ENCODE data around the gene NPAS2.
A peak's percentile ranks its signal among the peaks of the same experiment; 100 is the strongest.

NPAS2 gene

GRCh38 chr2:101002562-101003277 is 182.8 kb downstream of the NPAS2 start:
- DNase-seq (ENCODE audit: low read depth): no peak
- TF ChIP-seq CTCF (conservative IDR thresholded peaks at IDR 0.05; ENCODE audit: low read length): no peak
- H3K4me3 ChIP-seq (ENCODE audit: low read length): peak overlapping the region; percentile 99

DNA sequence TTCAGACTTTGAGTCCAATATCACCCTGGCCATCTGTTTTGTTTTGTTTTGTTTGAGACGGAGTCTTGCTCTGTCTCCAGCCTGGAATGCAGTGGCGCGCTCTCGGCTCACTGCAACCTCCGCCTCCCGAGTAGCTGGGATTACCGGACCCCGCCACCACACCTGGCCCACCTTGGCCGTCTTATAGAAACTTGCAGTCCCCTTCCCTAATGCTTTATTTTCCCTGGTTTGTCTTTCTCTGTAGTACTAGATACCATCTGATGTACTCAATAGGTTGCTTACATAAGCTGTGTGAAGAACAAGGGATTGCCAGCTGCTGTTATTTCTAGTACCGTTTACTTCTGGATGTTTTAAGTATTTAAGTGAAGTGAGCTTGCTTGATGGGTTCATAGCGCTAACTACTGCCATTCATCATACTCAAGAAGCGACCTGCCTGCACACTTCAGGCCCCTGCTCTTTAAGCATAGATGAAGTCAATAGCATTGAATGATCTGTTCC is 183.4 kb downstream of the NPAS2 start:
- TF ChIP-seq CTCF (conservative IDR thresholded peaks at IDR 0.05; ENCODE audit: low read length): no peak
- no peak for DNase-seq (ENCODE audit: low read depth)
- peak overlapping the region; percentile 99 for H3K4me3 ChIP-seq (ENCODE audit: low read length)

DNA sequence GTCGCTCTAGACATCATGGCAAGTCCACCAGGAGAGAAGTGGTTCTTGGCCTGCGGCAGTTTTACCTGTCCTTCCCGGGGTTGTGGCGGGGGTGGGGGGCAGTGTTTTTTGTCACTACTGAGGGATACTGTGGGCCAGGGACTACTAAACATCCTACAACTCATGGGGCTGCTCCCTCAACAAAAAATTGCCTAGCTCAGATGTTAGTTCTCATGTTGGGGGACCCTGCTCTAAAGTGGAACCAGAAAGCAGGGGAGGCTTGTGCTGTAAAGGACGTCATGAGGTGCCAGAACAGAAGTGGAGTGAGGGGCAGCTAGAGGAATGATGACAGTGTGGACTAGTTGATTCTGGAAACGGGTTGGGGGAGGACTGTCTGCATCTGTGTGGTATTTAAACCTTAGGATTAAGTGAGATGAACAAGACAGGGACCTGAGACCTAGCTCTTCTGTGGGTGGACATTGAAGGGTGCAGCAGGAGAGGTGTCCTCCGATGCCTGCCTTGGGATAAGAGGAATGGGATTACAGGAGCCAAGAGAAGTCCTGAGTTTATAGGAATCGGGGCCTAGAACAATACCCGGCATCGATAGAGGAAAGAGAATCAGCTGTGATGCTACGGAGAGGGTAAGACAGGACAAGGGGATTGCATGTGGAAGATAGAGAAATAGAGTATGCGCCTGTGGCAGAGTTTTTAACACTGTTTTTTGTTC is 184.8 kb downstream of the NPAS2 start:
- TF ChIP-seq CTCF (conservative IDR thresholded peaks at IDR 0.05; ENCODE audit: low read length): no peak
- DNase-seq (ENCODE audit: low read depth): no peak
- no peak overlapping the region; the same call in 1 of the 2 replicates for H3K4me3 ChIP-seq (ENCODE audit: low read length)

DNA sequence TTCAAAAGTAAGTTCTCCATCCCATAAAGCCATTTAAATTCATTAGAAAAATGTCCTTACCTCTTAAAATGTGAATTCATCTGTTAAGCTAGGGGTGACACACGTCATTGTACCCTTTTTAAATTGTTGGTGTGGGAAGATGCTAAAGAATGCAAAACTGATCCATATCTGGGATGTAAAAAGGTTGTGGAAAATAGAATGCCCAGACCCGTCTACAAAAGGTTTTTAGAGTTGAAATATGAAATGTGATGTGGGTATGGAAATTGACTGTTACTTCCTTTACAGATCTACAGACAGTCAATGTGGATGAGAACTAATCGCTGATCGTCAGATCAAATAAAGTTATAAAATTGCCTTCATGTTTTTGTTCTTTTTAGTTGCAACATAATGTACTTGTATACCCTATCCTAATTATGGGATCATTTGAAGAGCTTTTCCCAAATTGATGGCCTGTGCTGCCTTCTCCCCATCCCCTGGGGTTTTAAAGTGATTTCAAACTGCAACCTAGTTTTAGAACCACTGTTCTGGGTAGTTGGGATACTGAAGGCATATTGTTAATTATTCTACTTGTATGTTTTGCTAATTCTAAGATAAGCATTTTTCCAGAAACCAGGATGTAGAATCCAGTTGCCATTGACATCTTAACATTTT is 186.3 kb downstream of the NPAS2 start:
- no peak for TF ChIP-seq CTCF (conservative IDR thresholded peaks at IDR 0.05; ENCODE audit: low read length)
- no peak overlapping the region for H3K4me3 ChIP-seq (ENCODE audit: low read length)
- DNase-seq (ENCODE audit: low read depth): no peak

DNA sequence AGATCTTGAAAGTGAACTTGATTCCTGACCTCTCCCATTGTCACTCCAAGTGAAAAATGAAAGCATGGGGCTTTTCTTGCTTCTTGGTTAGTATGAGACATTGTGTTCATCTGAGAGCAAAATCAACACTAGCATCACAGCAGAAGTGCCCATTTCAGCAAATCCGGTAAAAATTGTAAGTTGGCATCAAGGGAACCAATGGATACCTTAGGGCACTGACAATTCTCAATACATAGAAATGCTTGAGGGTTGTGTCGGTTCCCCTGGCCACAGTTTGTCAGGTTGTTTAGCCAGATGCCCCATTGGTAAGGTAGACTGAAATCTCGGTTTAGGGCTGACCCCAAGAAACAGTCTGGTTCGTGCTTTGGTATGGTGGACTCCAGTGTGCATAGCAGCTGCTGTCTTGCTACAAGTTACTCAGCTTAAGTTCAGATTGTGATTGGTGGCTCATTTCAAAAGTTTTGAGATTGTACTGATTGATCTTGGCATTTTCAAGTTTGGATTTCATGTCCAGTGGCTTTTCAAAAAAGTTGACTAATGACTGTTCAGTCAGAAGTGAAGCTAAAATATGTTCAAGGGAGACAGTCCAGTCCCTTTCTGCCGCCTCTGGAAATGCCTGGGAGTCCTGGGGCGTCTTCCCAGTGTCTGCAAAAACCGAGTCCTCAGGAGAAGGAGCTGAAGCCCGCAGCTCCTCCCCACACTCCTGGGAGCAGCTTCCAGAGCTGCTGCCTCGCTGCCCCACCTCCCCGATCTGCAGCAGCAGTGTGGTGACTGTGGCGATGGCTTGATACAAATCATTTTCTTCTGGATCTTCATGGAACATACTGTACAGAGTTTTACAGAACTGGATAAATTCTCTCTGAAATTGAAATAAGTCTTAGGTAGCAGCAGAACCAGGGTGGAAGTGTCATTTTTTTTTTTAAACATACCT is 187.7 kb downstream of the NPAS2 start:
- no peak for TF ChIP-seq CTCF (conservative IDR thresholded peaks at IDR 0.05; ENCODE audit: low read length)
- DNase-seq (ENCODE audit: low read depth): no peak
- no peak overlapping the region for H3K4me3 ChIP-seq (ENCODE audit: low read length)

GRCh38 chr2:101011152-101011551 is 191.2 kb downstream of the NPAS2 start:
- no peak overlapping the region for H3K4me3 ChIP-seq (ENCODE audit: low read length)
- TF ChIP-seq CTCF (conservative IDR thresholded peaks at IDR 0.05; ENCODE audit: low read length): no peak
- DNase-seq (ENCODE audit: low read depth): no peak

Data from AG10803 (cell line).